D721Med (cell line): Measurements from ENCODE around the gene NEB.
"Not testable (repeated sequence)": the region's sequence is repeated elsewhere in the genome, so short reads cannot be mapped to it uniquely, and the experiment has no call there.

ENCODE experiments used
- DNase-seq: peaks from one replicate; pipeline ENCODE4 v3.0.0; 2011; ENCODE audit warnings: low spot score; ENCODE audit not compliant: insufficient read length
- FAIRE-seq: peaks from 2 replicates; lab custom pipeline; 2011; peaks lifted over from hg19 to GRCh38; lab: Jason Lieb, UNC
- TF ChIP-seq, protein P1 (sequence below): IDR thresholded peaks from 2 replicates; pipeline ENCODE4 v1.5.1; 2012; ENCODE audit warnings: mild to moderate bottlenecking, control low read depth; ENCODE audit not compliant: insufficient read depth; ENCODE audit errors: missing control alignments

The NEB gene

DNA sequence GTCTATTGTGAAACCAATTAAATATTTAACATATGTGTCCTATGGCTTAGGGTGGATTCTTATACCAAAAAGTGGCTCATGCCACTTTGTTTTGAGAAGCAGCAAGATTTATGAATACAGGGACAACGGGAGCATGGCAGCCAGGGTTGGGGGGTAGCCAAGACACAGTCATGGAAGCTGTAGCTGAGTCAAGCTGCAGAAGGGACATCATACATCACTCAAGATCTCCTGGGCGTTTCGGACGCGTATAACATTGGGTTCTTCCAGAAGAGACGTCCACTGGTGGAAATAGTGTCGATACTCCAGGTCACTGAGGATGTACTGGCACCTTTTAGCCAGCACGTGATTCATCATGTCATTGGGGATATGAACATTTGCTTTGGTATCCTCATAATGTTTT, 171.9 kb downstream of the NEB start:
- no peak for FAIRE-seq
- no peak for DNase-seq
- TF ChIP-seq, protein P1, sequence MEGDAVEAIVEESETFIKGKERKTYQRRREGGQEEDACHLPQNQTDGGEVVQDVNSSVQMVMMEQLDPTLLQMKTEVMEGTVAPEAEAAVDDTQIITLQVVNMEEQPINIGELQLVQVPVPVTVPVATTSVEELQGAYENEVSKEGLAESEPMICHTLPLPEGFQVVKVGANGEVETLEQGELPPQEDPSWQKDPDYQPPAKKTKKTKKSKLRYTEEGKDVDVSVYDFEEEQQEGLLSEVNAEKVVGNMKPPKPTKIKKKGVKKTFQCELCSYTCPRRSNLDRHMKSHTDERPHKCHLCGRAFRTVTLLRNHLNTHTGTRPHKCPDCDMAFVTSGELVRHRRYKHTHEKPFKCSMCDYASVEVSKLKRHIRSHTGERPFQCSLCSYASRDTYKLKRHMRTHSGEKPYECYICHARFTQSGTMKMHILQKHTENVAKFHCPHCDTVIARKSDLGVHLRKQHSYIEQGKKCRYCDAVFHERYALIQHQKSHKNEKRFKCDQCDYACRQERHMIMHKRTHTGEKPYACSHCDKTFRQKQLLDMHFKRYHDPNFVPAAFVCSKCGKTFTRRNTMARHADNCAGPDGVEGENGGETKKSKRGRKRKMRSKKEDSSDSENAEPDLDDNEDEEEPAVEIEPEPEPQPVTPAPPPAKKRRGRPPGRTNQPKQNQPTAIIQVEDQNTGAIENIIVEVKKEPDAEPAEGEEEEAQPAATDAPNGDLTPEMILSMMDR, result no peak

DNA sequence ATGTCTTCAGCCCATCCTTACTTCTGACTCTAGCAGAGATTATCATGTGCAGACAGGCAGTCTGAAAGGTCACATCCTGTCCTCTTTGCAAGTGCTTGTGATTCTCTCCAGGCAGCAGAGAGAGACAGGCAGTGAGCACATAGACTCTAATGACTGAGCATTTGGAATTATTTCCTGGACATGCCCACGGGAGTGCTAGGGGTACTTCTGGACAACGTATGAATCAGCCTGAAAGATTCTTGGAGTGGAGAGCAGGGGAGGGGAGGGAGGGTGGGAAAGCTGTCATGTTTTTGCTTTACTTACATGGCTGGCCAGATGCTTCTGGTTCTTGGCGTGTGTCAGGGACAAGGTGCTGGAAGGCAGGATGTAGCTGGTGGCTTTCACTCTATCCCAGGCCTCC, 174.0 kb downstream of the NEB start:
- DNase-seq (no peak), FAIRE-seq (no peak)
- TF ChIP-seq, protein P1, result no peak

DNA sequence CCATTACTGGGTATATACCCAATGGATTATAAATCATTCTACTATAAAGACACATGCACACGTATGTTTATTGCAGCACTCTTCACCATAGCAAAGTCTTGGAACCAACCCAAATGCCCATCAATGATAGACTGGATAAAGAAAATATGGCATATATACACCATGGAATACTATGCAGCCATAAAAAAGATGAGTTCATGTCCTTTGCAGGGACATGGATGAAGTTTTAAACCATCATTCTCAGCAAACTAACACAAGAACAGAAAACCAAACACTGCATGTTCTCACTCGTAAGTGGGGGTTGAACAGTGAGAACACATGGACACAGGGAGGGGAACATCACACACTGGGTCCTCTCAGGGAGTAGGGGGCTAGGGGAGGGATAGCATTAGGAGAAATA, 174.8 kb downstream of the NEB start:
- not testable (repeated sequence) for FAIRE-seq, DNase-seq

DNA sequence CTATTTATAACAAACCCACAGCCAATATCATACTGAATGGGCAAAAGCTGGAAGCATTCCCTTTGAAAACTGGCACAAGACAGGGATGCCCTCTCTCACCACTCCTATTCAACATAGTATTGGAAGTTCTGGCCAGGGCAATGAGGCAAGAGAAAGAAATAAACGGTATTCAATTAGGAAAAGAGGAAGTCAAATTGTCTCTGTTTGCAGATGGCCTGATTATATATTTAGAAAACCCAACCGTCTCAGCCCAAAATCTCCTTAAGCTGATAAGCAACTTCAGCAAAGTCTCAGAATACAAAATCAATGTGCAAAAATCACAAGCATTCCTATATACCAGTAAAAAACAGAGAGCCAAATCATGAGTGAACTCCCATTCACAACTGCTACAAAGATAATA, 176.4 kb downstream of the NEB start:
- FAIRE-seq, result not testable (repeated sequence)

DNA sequence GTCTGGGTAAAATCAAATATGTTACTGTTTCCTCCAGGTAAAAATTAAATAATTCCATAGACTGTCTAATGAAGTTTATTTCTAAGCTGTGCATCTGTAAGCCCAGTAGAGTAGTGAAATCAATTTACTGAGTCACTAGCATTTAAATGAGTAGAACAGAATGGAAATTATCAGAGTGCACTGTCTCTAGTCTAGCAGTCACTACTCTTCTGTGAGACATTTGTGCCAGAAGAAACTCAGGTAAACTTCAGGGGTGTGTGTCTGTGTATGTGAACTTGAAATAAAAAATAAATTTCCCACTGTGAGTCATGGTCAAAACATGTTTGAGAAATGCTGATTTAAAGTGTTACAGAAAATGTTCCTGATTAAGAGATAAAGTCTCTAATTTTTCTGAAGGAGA, 178.2 kb downstream of the NEB start:
- TF ChIP-seq, protein P1, result no peak
- DNase-seq, result no peak
- FAIRE-seq, result no peak

More for the DNA sequence above, 176.4 kb downstream of the NEB start:
- DNase-seq, result not testable (repeated sequence)

DNA sequence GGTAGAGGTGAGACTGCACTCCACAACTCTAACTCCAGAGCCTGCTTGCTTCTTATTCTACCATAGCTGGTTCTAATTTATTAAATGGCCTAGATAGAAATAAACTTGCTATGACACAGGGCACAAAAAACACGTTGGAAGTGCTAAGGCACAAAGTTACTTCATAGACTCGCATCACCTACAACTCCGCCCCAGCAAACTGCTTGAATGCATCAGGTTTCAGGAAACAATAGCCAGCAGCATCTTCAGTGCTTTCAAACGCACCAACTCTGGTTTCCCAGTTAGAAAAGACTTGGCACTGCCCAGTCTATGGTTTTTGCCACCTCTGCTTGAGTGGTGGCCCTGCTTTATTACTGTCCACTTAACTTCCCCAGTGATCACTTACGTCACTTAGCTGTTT, 182.0 kb downstream of the NEB start:
- DNase-seq (no peak), FAIRE-seq (no peak)
- TF ChIP-seq, protein P1, result no peak

DNA sequence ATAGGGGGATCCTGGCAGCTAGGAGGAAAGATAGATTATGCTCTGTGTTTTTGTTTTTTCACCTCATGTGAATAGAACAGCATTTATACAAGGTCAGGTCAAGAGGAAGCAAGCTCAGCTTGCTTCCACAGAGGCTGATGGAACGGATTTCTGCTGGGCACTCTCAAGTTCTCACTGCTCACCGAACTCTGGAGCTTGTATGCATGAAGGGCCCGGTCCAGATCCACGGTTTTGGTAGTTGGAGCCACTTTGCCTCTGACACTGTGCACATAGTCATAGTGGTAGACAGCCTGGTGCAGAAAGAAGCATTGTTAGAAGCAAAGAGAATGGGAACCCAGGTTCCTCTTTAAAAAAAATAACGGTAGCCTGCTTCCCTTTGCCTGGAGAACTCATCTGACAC, 182.7 kb downstream of the NEB start:
- no peak for DNase-seq
- TF ChIP-seq, protein P1, result no peak
- no peak for FAIRE-seq

DNA sequence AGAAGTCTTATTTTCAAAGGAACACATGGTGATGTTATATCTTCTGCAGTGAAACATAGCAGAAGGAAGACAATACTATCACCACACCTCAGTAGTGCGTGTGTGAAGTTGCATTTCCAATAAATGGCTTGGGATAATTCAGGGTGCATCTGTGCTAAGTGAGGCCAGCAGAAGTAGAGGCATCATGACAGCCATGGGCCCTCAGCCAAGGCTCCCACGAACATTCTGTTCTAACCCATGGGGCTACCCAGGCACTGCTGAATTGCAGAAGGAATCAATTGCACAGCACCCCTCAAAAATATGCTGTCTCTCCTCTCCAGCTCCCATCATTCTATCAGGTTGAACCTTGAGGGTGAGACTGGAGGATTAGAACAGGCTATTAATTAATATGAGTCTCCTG, 185.1 kb downstream of the NEB start:
- TF ChIP-seq, protein P1, result no peak
- DNase-seq, result no peak
- no peak for FAIRE-seq

DNA sequence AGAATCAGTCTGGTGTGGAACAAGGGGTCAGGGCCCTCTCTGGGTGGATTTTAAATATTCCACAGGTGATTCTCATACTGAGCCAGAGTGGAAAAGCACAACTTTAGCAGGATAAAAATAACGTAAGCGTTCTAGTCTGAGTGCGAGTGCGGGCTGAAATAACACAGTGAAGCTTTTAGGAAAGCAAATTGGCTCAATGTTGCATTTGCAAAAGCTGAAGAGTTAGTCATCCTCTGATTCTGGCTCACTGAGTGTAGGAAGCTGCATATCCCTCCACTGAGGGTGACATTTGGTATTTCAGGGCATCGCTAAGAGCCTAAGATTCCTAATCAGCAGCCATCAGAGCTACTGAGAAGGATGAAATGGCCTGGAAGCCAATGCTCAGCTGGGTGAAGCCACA, 189.8 kb downstream of the NEB start:
- FAIRE-seq (no peak), DNase-seq (no peak)
- TF ChIP-seq, protein P1, result no peak
